CD14-positive monocyte (primary cell): Measurements from ENCODE around the gene PIGM. TPM values are rescaled to one million over a fixed set of nuclear protein-coding genes. Genes with fewer than 3 reads are reported as not detected.

Experiments used
- DNase-seq, 3 donors: peaks; one replicate each; pipeline ENCODE4 v3.0.0-alpha.2; 2011 to 2022
- H2AFZ ChIP-seq: 2 replicates; pipeline ENCODE4 v1.6.0; 2012; ENCODE audit warnings: mild to moderate bottlenecking, low read depth, low read length, inconsistent platforms; ENCODE audit not compliant: insufficient read depth, poor library complexity, severe bottlenecking
- H3K27ac ChIP-seq, 2 donors: 1 replicate in 1 of 2; 2 replicates in 1 of 2; pipeline ENCODE4 v1.5.1; 2012 to 2013; ENCODE audit warnings: low read length in 2 of 2, control low read depth in 1 of 2, inconsistent platforms in 1 of 2, low read depth in 1 of 2, mild to moderate bottlenecking in 1 of 2
- H3K27me3 ChIP-seq, 2 donors: one replicate each; pipeline versions ENCODE4 v1.6.0 to v1.6.1; 2011 to 2013; ENCODE audit warnings: low read length in 2 of 2; ENCODE audit not compliant: control insufficient read depth in 2 of 2, insufficient read depth in 2 of 2
- H3K36me3 ChIP-seq, 2 donors: replicated peaks in 1 of 2; 1 replicate in 1 of 2; 2 replicates in 1 of 2; pipeline versions ENCODE4 v1.5.1 to v1.6.1; 2012 to 2013; ENCODE audit warnings: low read length in 2 of 2, control low read depth in 1 of 2, inconsistent platforms in 1 of 2, mild to moderate bottlenecking in 1 of 2; ENCODE audit not compliant: insufficient read depth in 2 of 2, control insufficient read depth in 1 of 2
- H3K4me1 ChIP-seq, 2 donors: 1 replicate in 1 of 2; 2 replicates in 1 of 2; pipeline versions ENCODE4 v1.5.1 to v1.6.1; 2012 to 2013; ENCODE audit warnings: low read length in 2 of 2, control low read depth in 1 of 2, inconsistent platforms in 1 of 2, mild to moderate bottlenecking in 1 of 2, moderate library complexity in 1 of 2; ENCODE audit not compliant: insufficient read depth in 2 of 2, control insufficient read depth in 1 of 2
- H3K4me2 ChIP-seq: replicated peaks from 2 replicates; pipeline ENCODE3; 2012; ENCODE audit warnings: low read length, moderate library complexity, mild to moderate bottlenecking; ENCODE audit not compliant: poor library complexity, severe bottlenecking; ENCODE audit errors: extremely low read depth
- H3K4me3 ChIP-seq, 3 experiments: fragments of 200-600 bp in 1 of 3; sonication (generic) in 1 of 3; replicated peaks in 1 of 3; 1 replicate in 2 of 3; 2 replicates in 1 of 3; pipeline ENCODE4 v1.5.1; 2011 to 2013; ENCODE audit warnings: low read length in 3 of 3, mild to moderate bottlenecking in 3 of 3, control low read depth in 2 of 3, low read depth in 2 of 3, inconsistent platforms in 1 of 3, moderate library complexity in 1 of 3
- H3K79me2 ChIP-seq: 2 replicates; pipeline ENCODE4 v1.6.0; 2012; ENCODE audit warnings: mild to moderate bottlenecking, control low read depth, inconsistent platforms, low read length, moderate library complexity; ENCODE audit not compliant: insufficient read depth
- H3K9ac ChIP-seq: 2 replicates; pipeline ENCODE4 v1.6.0; 2017; ENCODE audit warnings: low read length, mild to moderate bottlenecking; ENCODE audit not compliant: insufficient read depth, poor library complexity, severe bottlenecking
- H3K9me3 ChIP-seq, 2 donors: replicated peaks in 1 of 2; 1 replicate in 1 of 2; 2 replicates in 1 of 2; pipeline versions ENCODE4 v1.5.1 to v1.6.1; 2012 to 2013; ENCODE audit warnings: low read length in 2 of 2, control low read depth in 1 of 2; ENCODE audit not compliant: control insufficient read depth in 1 of 2, insufficient read depth in 1 of 2
- H4K20me1 ChIP-seq: 2 replicates; pipeline ENCODE4 v1.6.0; 2012; ENCODE audit warnings: mild to moderate bottlenecking, low read length, control low read depth, moderate library complexity; ENCODE audit not compliant: insufficient read depth
- H3K27ac Mint-ChIP-seq, 7 donors: one replicate each; pipeline ENCODE4 v1.8.0; 2020; ENCODE audit warnings: mild to moderate bottlenecking in 7 of 7, mixed read lengths in 7 of 7, moderate library complexity in 6 of 7, inconsistent platforms in 2 of 7
- H3K27me3 Mint-ChIP-seq, 3 donors: one replicate each; pipeline ENCODE4 v1.8.0; 2021 to 2022; ENCODE audit warnings: low read depth in 3 of 3, mild to moderate bottlenecking in 3 of 3, mixed read lengths in 3 of 3, moderate library complexity in 3 of 3, inconsistent platforms in 1 of 3
- H3K36me3 Mint-ChIP-seq, 2 donors: one replicate each; pipeline ENCODE4 v1.8.0; 2020; ENCODE audit warnings: mixed read lengths in 2 of 2, inconsistent platforms in 1 of 2, mild to moderate bottlenecking in 1 of 2
- H3K4me1 Mint-ChIP-seq: one replicate; pipeline ENCODE4 v1.8.0; 2020; ENCODE audit warnings: mild to moderate bottlenecking, mixed read lengths
- H3K4me3 Mint-ChIP-seq, 2 donors: one replicate each; pipeline ENCODE4 v1.8.0; 2020; ENCODE audit warnings: mild to moderate bottlenecking in 2 of 2, mixed read lengths in 2 of 2, moderate library complexity in 1 of 2
- H3K9me3 Mint-ChIP-seq, 7 donors: one replicate each; pipeline ENCODE4 v1.8.0; 2020 to 2022; ENCODE audit warnings: mixed read lengths in 7 of 7, mild to moderate bottlenecking in 6 of 7, moderate library complexity in 6 of 7, inconsistent platforms in 2 of 7
- WGBS: methylation state at CpG from one replicate; pipeline ENCODE4 v1.1.5; 2013; ENCODE audit warnings: missing lambda C conversion rate; ENCODE audit not compliant: insufficient coverage; 5-methylcytosine and 5-hydroxymethylcytosine counted together
- intact Hi-C, 2 donors: fragments of 100-400 bp; cut with micrococcal nuclease; formaldehyde crosslinking; loops; one replicate each; pipeline versions ENCODE4 v1.15.0 to v1.15.1; 2023
- polyA plus RNA-seq, 3 donors: library from polyadenylated mRNA; depleted of rRNA in 1 of 3; unstranded in 2 of 3; stranded (reverse) in 1 of 3; fragments of 300-500 nt in 2 of 3; fragments of >200 nt in 1 of 3; fragmentation: Illumina TruSeq in 2 of 3; gene quantifications; 1 replicate in 2 of 3; 2 replicates in 1 of 3; pipeline ENCODE4 v1.2.3, GENCODE V29; 2012 to 2021
- TF ChIP-seq, protein P1 (sequence below): fragments of 200-600 bp; IDR thresholded peaks from one replicate; pipeline ENCODE4 v1.8.0; 2022; ENCODE audit warnings: antibody characterized with exemption, mild to moderate bottlenecking

The PIGM gene
- polyA plus RNA-seq, 3 donors, result 3.7 to 4.2 (median 4.0) TPM

DNA sequence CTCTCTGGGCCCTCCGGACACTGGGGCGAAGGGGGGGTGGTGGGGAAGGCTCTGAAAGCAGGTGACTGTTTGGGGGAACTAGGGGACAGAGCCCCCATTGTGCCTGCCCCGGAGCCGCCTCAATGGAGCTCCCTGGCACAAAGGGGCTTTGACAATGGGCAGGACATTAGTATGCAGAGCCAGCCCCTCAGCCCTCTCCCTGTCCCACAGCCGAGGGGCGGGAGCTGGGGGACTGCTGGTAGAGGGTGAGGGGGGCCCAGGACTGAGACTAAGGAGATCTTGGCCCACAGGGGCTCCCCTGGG is 30.4 kb upstream of the PIGM start:
- Mint-ChIP-seq H3K27me3 (peaks cover 8 to 17% (median 8%) of the 10 kb centered on the region in 3 donors), H3K27ac (no peak overlapping the region), H3K4me3 (no peak overlapping the region), H3K9me3 (no peaks in the 10 kb centered on the region), H3K4me1 (peaks cover 5% of the 10 kb centered on the region), H3K36me3 (no peaks in the 10 kb centered on the region)
- no CpG with 5 or more reads among the region's 6 CpGs for WGBS
- intact Hi-C loops, result no loop called here
- Histone ChIP-seq H3K27ac (no peak overlapping the region), H3K4me2 (no peak overlapping the region), H3K4me3 (no peak overlapping the region), H3K36me3 (no peaks in the 10 kb centered on the region), H3K79me2 (no peaks in the 10 kb centered on the region), H3K4me1 (peaks cover 24 to 27% of the 10 kb centered on the region in 2 donors), H3K27me3 (no peaks in the 10 kb centered on the region), H3K9ac (no peak overlapping the region), H3K9me3 (no peaks in the 10 kb centered on the region), H2AFZ (no peak overlapping the region), H4K20me1 (no peaks in the 10 kb centered on the region)
- no peak for DNase-seq
- TF ChIP-seq, protein P1, sequence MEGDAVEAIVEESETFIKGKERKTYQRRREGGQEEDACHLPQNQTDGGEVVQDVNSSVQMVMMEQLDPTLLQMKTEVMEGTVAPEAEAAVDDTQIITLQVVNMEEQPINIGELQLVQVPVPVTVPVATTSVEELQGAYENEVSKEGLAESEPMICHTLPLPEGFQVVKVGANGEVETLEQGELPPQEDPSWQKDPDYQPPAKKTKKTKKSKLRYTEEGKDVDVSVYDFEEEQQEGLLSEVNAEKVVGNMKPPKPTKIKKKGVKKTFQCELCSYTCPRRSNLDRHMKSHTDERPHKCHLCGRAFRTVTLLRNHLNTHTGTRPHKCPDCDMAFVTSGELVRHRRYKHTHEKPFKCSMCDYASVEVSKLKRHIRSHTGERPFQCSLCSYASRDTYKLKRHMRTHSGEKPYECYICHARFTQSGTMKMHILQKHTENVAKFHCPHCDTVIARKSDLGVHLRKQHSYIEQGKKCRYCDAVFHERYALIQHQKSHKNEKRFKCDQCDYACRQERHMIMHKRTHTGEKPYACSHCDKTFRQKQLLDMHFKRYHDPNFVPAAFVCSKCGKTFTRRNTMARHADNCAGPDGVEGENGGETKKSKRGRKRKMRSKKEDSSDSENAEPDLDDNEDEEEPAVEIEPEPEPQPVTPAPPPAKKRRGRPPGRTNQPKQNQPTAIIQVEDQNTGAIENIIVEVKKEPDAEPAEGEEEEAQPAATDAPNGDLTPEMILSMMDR, result no peak

DNA sequence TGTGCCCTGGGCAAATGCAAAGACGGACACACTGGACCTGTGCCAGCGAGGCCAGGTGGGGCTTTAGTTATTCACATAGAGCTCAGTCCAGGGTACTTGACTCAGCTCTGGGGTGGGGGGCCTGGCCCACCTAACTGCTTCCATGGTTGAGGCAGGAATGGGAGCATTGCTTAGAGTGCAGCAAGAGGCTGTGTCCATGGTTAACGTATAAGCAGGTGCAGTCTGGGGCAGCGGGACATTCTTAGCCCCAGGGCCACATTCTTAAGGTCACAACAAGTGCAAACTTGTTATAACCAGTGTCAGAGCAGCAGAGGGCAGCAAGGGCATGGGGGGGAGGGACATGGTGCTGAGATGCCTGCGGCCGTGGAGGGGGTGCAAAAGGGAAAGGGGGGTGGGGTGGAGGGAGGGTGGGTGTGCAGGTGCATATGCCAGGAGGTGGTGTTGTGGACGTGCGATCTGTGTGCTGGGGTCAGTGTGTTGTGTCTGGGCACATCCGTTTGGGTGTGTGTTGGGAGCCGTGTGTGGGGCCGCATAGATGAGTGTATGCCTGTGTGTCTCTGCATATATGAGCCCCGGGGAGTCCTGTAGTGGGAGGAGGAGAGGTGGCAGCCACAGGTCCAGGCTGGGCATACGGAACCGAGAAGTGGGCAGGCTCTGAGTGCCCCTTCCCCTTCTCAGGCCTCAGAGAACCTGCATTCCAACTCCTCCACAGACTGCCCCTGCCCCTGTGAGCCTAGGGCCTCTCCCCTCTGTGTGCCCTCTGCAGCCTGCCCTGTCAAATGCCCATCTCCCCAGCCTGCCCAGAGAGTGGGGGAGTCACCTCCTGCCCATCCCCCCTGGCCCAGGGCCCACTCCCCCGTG is 29.8 kb upstream of the PIGM start:
- no peaks in the 10 kb centered on the region for H3K79me2 ChIP-seq
- H3K4me1 Mint-ChIP-seq, result peaks cover 5% of the 10 kb centered on the region
- H3K9me3 ChIP-seq, result no peaks in the 10 kb centered on the region
- H3K9ac ChIP-seq, result no peak overlapping the region
- H4K20me1 ChIP-seq, result no peaks in the 10 kb centered on the region
- H3K27ac ChIP-seq, result no peak overlapping the region
- intact Hi-C loops, result no loop called here
- no peaks in the 10 kb centered on the region for H3K27me3 ChIP-seq
- H3K27me3 Mint-ChIP-seq, result peaks cover 7 to 14% (median 8%) of the 10 kb centered on the region in 3 donors
- no peaks in the 10 kb centered on the region for H3K36me3 ChIP-seq
- TF ChIP-seq, protein P1, result no peak
- H3K9me3 Mint-ChIP-seq, result no peaks in the 10 kb centered on the region
- WGBS, result 94% methylated on average over 7 of the region's 15 CpGs
- no peaks in the 10 kb centered on the region for H3K36me3 Mint-ChIP-seq
- H3K27ac Mint-ChIP-seq, result no peak overlapping the region
- H3K4me3 Mint-ChIP-seq, result no peak overlapping the region
- no peak overlapping the region for H3K4me3 ChIP-seq
- H3K4me2 ChIP-seq, result no peak overlapping the region
- H3K4me1 ChIP-seq, result peaks cover 24 to 27% of the 10 kb centered on the region in 2 donors
- no peak for DNase-seq
- no peak overlapping the region for H2AFZ ChIP-seq
